Astrocyte of the cerebellum (primary cell): ENCODE results near the gene ZNF429.
"Not testable (repeated sequence)": the region's sequence is repeated elsewhere in the genome, so short reads cannot be mapped to it uniquely, and the experiment has no call there.

Source experiments
- DNase-seq: peaks from one replicate; pipeline ENCODE4 v3.0.0-alpha.2; 2011; ENCODE audit warnings: low read depth
- H3K4me3 ChIP-seq: 2 replicates; pipeline ENCODE4 v1.5.1; 2011; ENCODE audit warnings: mild to moderate bottlenecking, low read depth, low read length, moderate library complexity
- CTCF ChIP-seq: IDR thresholded peaks from 2 replicates; pipeline ENCODE4 v1.5.1; 2012; ENCODE audit warnings: low read length, low read depth, moderate library complexity, mild to moderate bottlenecking; ENCODE audit errors: missing control alignments
- in situ Hi-C: cut with HindIII; loops from 2 replicates; pipeline ENCODE4 v1.10.0; 2017; ENCODE audit warnings: low sequenced_read_pairs

Gene ZNF429

GRCh38 chr19:21472507-21472906 is 32.9 kb upstream of the ZNF429 start:
- no peak for DNase-seq
- no peak overlapping the region for H3K4me3 ChIP-seq
- in situ Hi-C loops, result no loop called here
- no peak for TF ChIP-seq CTCF

- in situ Hi-C loops, result no loop called here
- DNase-seq, result peak; percentile 5
- no peak for TF ChIP-seq CTCF
- peak overlapping the region; percentile 45 for H3K4me3 ChIP-seq
Measured at GRCh38 chr19:21474671-21475181, 30.7 kb upstream of the ZNF429 start.

GRCh38 chr19:21482361-21482760 is 23.0 kb upstream of the ZNF429 start:
- H3K4me3 ChIP-seq, DNase-seq, in situ Hi-C loops: not testable (repeated sequence)

- no peak overlapping the region for H3K4me3 ChIP-seq
- TF ChIP-seq CTCF, result no peak
- DNase-seq, result no peak
- in situ Hi-C loops, result no loop called here
Measured at GRCh38 chr19:21482863-21483276, 22.5 kb upstream of the ZNF429 start.

- H3K4me3 ChIP-seq, result no peak overlapping the region
- peak; percentile 15 for TF ChIP-seq CTCF
- no peak for DNase-seq
- in situ Hi-C loops, result no loop called here
Measured at GRCh38 chr19:21483589-21484170, 21.7 kb upstream of the ZNF429 start.

GRCh38 chr19:21484631-21485030 is 20.8 kb upstream of the ZNF429 start:
- in situ Hi-C loops, result no loop called here
- H3K4me3 ChIP-seq, result no peak overlapping the region
- no peak for TF ChIP-seq CTCF
- DNase-seq, result no peak

- no peak for TF ChIP-seq CTCF
- no peak overlapping the region for H3K4me3 ChIP-seq
- no peak for DNase-seq
- in situ Hi-C loops, result no loop called here
Measured at GRCh38 chr19:21485926-21486325, 19.5 kb upstream of the ZNF429 start.
